Neural crest cell (in vitro differentiated cells): ENCODE data around the gene MCCC1. TPM values are rescaled to one million over a fixed set of nuclear protein-coding genes. Genes with fewer than 3 reads are reported as not detected.
"Not testable (repeated sequence)": the region's sequence is repeated elsewhere in the genome, so short reads cannot be mapped to it uniquely, and the experiment has no call there.

Experiments used
- DNase-seq: peaks from one replicate; pipeline ENCODE4 v3.0.0; 2021; ENCODE audit warnings: low read depth, mixed read lengths, low spot score
- H3K27ac Mint-ChIP-seq: one replicate; pipeline ENCODE4 v1.8.0; 2021; ENCODE audit warnings: mild to moderate bottlenecking, mixed read lengths; ENCODE audit not compliant: unreplicated experiment
- H3K27me3 Mint-ChIP-seq: 2 replicates; pipeline ENCODE4 v1.8.0; 2021; ENCODE audit warnings: low read depth, mild to moderate bottlenecking, mixed read lengths
- H3K36me3 Mint-ChIP-seq: 2 replicates; pipeline ENCODE4 v1.8.0; 2021; ENCODE audit warnings: low read depth, mild to moderate bottlenecking, mixed read lengths
- H3K4me1 Mint-ChIP-seq: 2 replicates; pipeline ENCODE4 v1.8.0; 2021; ENCODE audit warnings: mixed read lengths
- H3K4me3 Mint-ChIP-seq: one replicate; pipeline ENCODE4 v1.8.0; 2021; ENCODE audit warnings: mild to moderate bottlenecking, mixed read lengths
- H3K9me3 Mint-ChIP-seq: 2 replicates; pipeline ENCODE4 v1.8.0; 2021; ENCODE audit warnings: mixed read lengths
- CTCF ChIP-seq: fragments of 200-600 bp; sonication (generic); conservative IDR thresholded peaks from 2 replicates; pipeline ENCODE4 v1.5.0; 2021; ENCODE audit warnings: antibody characterized with exemption, mild to moderate bottlenecking
- total RNA-seq: library from RNA; stranded (reverse); gene quantifications from 2 replicates; pipeline ENCODE4 v1.2.1, GENCODE V29; 2021

Gene MCCC1
- total RNA-seq, 1 donor from 2014 or later, result 30.6 TPM

GRCh38 chr3:182999767-183000166 is 99.5 kb downstream of the MCCC1 start:
- Mint-ChIP-seq H3K27me3 (no peaks in the 10 kb centered on the region), H3K36me3 (peaks cover 8% of the 10 kb centered on the region), H3K27ac (no peak overlapping the region), H3K4me1 (no peaks in the 10 kb centered on the region), H3K9me3 (peaks cover 6% of the 10 kb centered on the region), H3K4me3 (no peak overlapping the region)
- DNase-seq, result no peak
- no peak for TF ChIP-seq CTCF

GRCh38 chr3:182993486-182994201 is 105.7 kb downstream of the MCCC1 start:
- not testable (repeated sequence) for H3K27ac Mint-ChIP-seq, DNase-seq, H3K27me3 Mint-ChIP-seq, H3K36me3 Mint-ChIP-seq, H3K4me1 Mint-ChIP-seq, H3K4me3 Mint-ChIP-seq
- H3K9me3 Mint-ChIP-seq, result peaks cover 14% of the 10 kb centered on the region

GRCh38 chr3:182989566-182989965 is 109.7 kb downstream of the MCCC1 start:
- Mint-ChIP-seq H3K9me3 (peaks cover 9% of the 10 kb centered on the region), H3K27me3 (no peaks in the 10 kb centered on the region), H3K27ac (no peak overlapping the region), H3K36me3 (peaks cover 3% of the 10 kb centered on the region), H3K4me3 (no peak overlapping the region), H3K4me1 (no peaks in the 10 kb centered on the region)
- no peak for DNase-seq
- TF ChIP-seq CTCF, result no peak

- DNase-seq, result no peak
- Mint-ChIP-seq H3K4me3 (no peak overlapping the region), H3K4me1 (no peaks in the 10 kb centered on the region), H3K27ac (no peak overlapping the region), H3K9me3 (no peaks in the 10 kb centered on the region), H3K27me3 (no peaks in the 10 kb centered on the region), H3K36me3 (no peaks in the 10 kb centered on the region)
- TF ChIP-seq CTCF, result no peak
Measured at GRCh38 chr3:182986021-182986420, 113.3 kb downstream of the MCCC1 start.

GRCh38 chr3:182983876-182984275 is 115.4 kb downstream of the MCCC1 start:
- no peaks in the 10 kb centered on the region for H3K27me3 Mint-ChIP-seq
- no peaks in the 10 kb centered on the region for H3K9me3 Mint-ChIP-seq
- H3K4me1 Mint-ChIP-seq, result peaks cover 9% of the 10 kb centered on the region
- H3K4me3 Mint-ChIP-seq, result no peak overlapping the region
- DNase-seq, result no peak
- TF ChIP-seq CTCF, result no peak
- H3K27ac Mint-ChIP-seq, result no peak overlapping the region
- no peaks in the 10 kb centered on the region for H3K36me3 Mint-ChIP-seq

GRCh38 chr3:182981038-182981380 is 118.3 kb downstream of the MCCC1 start:
- peaks cover 22% of the 10 kb centered on the region for H3K4me1 Mint-ChIP-seq
- no peaks in the 10 kb centered on the region for H3K9me3 Mint-ChIP-seq
- H3K4me3 Mint-ChIP-seq, result no peak overlapping the region
- no peaks in the 10 kb centered on the region for H3K27me3 Mint-ChIP-seq
- DNase-seq, result no peak
- peaks cover 3% of the 10 kb centered on the region for H3K36me3 Mint-ChIP-seq
- TF ChIP-seq CTCF, result no peak
- no peak overlapping the region for H3K27ac Mint-ChIP-seq
